ENCODE measurements around the gene GP1BB.
"Not testable (repeated sequence)": the region's sequence is repeated elsewhere in the genome, so short reads cannot be mapped to it uniquely, and the experiment has no call there.

GP1BB gene

GRCh38 chr22:19693581-19693980 lies 29.8 kb upstream of the GP1BB start:
- FAIRE-seq (no peak), DNase-seq (ENCODE audit: extremely low spot score, insufficient read length, low read depth) (no peak)

- DNase-seq (ENCODE audit: extremely low spot score, insufficient read length, low read depth): no peak
- no peak for FAIRE-seq
Observed at GRCh38 chr22:19693981-19694670, 29.2 kb upstream of the GP1BB start.

DNA sequence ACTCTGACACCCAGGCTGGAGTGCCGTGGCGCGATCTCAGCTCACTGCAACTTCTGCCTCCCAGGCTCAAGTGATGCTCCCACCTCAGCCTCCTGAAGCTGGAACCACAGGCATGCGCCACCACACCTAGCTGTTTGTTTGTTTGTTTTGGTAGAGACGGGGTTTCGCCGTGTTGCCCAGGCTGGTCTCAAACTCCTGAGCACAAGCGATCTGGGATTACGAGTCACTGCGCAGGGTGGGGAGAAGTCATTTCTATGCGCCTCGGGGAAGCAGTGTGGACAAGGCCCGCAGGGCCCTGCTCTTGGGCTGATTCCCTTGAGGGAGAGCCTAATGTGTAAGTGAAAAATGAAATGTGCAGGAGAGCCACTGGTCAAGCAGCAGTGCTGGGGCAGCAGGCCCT lies 28.6 kb upstream of the GP1BB start:
- DNase-seq (ENCODE audit: extremely low spot score, insufficient read length, low read depth) (no peak), FAIRE-seq (no peak)

- FAIRE-seq: no peak
- no peak for DNase-seq (ENCODE audit: extremely low spot score, insufficient read length, low read depth)
Observed at GRCh38 chr22:19696504-19697276, 26.6 kb upstream of the GP1BB start.

DNA sequence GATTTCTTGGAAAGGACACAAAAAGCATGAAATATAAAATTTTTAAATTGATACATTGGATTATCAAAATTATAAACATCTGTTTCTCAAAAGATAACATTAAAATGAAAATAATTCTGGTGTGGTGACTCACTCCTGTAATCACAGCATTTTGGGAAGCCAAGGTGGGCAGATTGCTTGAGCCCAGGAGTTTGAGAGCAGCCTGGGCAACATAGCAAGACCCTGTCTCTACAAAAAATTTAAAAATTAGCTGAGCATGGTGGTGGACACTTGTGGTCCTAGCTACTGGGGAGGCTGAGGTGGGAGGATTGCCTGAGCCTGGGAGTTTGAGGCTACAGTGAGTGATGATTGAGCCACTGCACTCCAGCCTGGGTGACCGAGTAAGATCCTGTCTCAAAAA lies 25.5 kb upstream of the GP1BB start:
- not testable (repeated sequence) for DNase-seq (ENCODE audit: extremely low spot score, insufficient read length, low read depth); FAIRE-seq

DNA sequence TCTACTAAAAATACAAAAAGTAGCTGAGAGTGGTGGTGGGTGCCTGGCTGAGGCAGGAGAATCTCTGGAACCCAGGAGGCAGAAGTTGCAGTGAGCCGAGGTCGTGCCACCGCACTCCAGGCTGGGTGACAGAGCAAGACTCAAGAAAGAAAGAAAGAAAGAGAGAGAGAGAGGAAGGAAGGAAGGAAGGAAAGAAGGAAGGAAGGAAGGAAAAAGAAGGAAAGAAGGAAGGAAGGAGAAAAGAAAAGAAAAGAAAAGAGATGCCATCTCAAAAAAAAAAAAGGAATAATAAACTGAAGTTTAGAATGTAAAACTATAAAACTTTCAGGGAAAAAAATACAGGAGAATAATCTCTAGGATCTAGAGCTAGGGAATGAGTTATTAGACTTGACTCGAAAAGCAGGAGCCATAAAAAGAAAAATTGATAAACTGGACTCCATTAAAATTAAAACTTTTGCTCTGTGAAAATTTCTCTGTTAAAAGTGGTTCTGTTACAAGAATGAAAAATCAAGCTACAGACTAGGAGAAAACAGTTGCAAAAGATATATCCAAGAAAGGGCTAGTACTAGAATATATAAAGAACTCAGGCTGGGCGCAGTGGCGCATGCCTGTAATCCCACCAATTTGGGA lies 22.4 kb upstream of the GP1BB start:
- FAIRE-seq (no peak), DNase-seq (ENCODE audit: extremely low spot score, insufficient read length, low read depth) (no peak)

DNA sequence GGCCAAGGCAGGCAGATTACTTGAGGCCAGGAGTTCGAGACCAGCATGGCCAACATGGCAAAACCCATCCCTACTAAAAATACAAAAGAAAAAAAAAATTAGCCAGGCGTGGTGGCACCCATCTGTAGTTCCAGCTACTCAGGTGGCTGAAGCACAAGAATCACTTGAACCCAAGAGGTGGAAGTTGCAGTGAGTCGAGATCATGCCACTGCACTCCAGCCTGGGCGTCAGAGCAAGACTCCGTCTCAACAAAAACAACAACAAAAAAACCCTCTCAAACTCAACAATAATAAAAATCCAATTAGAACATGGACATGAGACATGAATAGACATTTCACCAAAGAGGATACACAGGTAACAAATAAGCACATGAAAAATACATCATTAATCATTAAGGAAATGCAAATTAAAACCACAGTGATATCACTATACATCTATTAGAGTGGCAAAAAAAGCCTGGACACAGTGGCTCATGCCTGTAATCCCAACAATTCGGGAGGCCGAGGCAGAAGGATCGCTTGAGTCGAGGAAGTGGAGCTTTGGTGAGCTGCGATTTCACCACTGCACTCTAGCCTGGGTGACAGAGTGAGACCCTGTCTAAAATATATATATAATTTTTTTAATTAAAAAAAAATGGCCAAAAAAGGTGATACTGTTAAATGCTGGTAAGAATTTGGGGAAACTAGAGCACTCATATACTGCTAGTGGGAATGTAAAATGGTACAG lies 21.8 kb upstream of the GP1BB start:
- FAIRE-seq: no peak
- no peak for DNase-seq (ENCODE audit: extremely low spot score, insufficient read length, low read depth)

DNA sequence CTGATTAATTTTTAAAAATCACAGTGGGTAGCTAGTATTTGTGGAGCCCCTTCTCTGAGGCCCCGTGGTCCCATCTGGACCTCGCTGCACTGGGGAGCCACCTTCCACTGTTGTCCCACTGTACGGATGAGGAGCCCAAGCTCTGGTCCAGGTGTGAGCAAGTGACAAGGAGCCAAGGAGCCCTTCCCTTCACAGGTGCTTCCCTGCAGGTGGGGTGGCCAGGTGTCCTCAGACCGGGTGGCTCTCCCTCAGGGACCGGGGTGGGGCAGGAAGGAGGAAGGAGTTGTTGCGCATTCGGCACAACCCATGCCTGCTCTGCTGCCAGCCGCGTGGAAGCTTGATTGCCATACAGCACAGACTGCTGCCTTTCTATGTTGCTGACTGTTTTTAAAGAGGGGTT lies 19.5 kb upstream of the GP1BB start:
- DNase-seq (ENCODE audit: extremely low spot score, insufficient read length, low read depth) (no peak), FAIRE-seq (no peak)

DNA sequence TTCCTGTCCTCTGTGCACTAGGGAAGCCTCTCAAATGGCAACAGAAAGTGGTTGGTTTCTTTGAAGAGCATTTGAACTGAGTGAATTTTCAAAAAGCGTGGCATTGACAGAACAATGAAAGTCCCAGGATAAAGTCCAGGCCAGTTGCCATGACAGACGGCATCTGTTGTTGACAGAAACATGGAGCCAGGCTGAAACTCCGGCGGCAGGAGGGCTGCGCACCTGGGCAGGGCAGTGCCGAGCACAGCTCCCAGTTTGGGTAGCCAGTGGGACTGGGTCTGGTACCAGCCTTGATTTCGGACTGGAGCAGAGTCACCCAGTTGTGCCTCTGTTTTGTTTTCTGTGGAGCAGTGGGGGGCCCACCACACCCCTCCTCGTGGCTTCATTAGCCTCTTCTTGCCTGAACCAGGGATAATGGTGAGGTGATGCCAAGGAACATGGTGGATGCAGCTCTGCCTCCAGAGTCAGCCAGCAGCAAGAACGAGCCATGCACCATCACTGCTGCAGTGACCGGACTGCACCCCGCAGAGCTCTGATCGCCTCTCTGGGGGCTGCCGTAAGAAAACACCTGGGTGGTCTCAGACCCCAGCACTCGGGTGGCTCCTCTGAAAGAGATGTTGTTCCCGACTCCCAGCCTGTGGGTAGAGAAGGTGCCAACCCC lies 18.9 kb upstream of the GP1BB start:
- FAIRE-seq: no peak
- DNase-seq (ENCODE audit: extremely low spot score, insufficient read length, low read depth): no peak

- DNase-seq (ENCODE audit: extremely low spot score, insufficient read length, low read depth) (no peak), FAIRE-seq (no peak)
Observed at GRCh38 chr22:19705181-19705934, 18.0 kb upstream of the GP1BB start.

GRCh38 chr22:19706661-19707151 lies 16.6 kb upstream of the GP1BB start:
- DNase-seq (ENCODE audit: extremely low spot score, insufficient read length, low read depth): no peak
- FAIRE-seq: no peak

GRCh38 chr22:19707347-19708290 lies 15.7 kb upstream of the GP1BB start:
- FAIRE-seq: no peak
- DNase-seq (ENCODE audit: extremely low spot score, insufficient read length, low read depth): no peak

- no peak for DNase-seq (ENCODE audit: extremely low spot score, insufficient read length, low read depth)
Observed at GRCh38 chr22:19708321-19709011, 14.9 kb upstream of the GP1BB start.

GRCh38 chr22:19709063-19709769 lies 14.1 kb upstream of the GP1BB start:
- no peak for FAIRE-seq
- DNase-seq (ENCODE audit: extremely low spot score, insufficient read length, low read depth): no peak

More at GRCh38 chr22:19708321-19709011, 14.9 kb upstream of the GP1BB start:
- FAIRE-seq: no peak

DNA sequence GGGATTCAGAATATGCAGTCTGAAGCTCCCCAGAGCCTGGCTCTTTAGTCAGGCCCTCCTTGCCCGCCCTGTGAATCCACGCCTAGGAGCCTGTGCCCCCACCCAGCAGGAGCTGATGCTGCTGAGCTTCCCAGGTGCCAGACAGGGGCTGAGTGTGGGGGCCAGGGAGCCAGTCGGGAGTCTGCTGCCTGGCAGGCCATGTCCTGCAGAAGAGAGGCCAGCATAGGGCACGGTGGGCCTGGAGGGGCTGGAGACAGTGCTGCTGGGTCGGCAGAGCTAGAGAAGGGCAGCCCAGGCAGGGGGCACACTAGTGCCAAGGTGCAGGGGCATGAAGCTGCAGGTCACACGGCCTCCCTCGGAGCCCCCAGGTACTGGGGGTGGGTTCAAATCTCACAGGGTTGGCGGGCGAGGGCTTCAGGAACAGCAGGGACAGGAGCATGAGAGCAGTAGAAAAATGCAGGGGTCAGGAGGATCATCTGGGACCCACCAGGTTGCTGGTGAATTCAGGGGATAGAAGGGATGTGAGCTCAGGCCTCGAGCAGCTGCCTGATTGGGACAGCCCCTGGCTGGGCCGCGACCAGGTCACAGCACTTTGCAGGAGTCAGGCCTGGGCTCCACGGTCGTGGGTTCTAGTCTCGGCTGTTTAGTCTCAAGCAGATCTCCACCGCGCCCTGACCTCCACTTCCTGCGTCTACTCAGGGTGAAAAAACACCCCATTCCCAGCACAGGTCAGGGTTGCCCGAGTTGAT lies 13.1 kb upstream of the GP1BB start:
- FAIRE-seq (no peak), DNase-seq (ENCODE audit: extremely low spot score, insufficient read length, low read depth) (no peak)

GRCh38 chr22:19710769-19711106 lies 12.6 kb upstream of the GP1BB start:
- FAIRE-seq (no peak), DNase-seq (ENCODE audit: extremely low spot score, insufficient read length, low read depth) (no peak)
